Type B pancreatic cell (in vitro differentiated cells): ENCODE measurements around the gene PPT2. TPM values are rescaled to one million over a fixed set of nuclear protein-coding genes. Genes with fewer than 3 reads are reported as not detected.
A peak's percentile ranks its signal among the peaks of the same experiment; 100 is the strongest.
"Not testable (repeated sequence)": the region's sequence is repeated elsewhere in the genome, so short reads cannot be mapped to it uniquely, and the experiment has no call there.

Experiments used
- DNase-seq: peaks from one replicate; pipeline ENCODE4 v3.0.0; 2021; ENCODE audit warnings: mixed read lengths; ENCODE audit not compliant: unreplicated experiment; ENCODE audit errors: extremely low spot score
- H3K27ac Mint-ChIP-seq: 2 replicates; pipeline ENCODE4 v1.8.0; 2021; ENCODE audit warnings: mild to moderate bottlenecking, mixed read lengths
- H3K27me3 Mint-ChIP-seq: 2 replicates; pipeline ENCODE4 v1.8.0; 2021; ENCODE audit warnings: mixed read lengths
- H3K36me3 Mint-ChIP-seq: 2 replicates; pipeline ENCODE4 v1.8.0; 2021; ENCODE audit warnings: mixed read lengths
- H3K4me1 Mint-ChIP-seq: one replicate; pipeline ENCODE4 v1.8.0; 2021; ENCODE audit warnings: mixed read lengths; ENCODE audit not compliant: unreplicated experiment
- H3K4me3 Mint-ChIP-seq: 2 replicates; pipeline ENCODE4 v1.8.0; 2021; ENCODE audit warnings: mild to moderate bottlenecking, mixed read lengths
- H3K9me3 Mint-ChIP-seq: 2 replicates; pipeline ENCODE4 v1.8.0; 2021; ENCODE audit warnings: mixed read lengths
- CTCF ChIP-seq: fragments of 200-600 bp; sonication (generic); conservative IDR thresholded peaks from 2 replicates; pipeline ENCODE4 v1.5.0; 2021; ENCODE audit warnings: antibody characterized with exemption, mild to moderate bottlenecking
- total RNA-seq: library from RNA; stranded (reverse); gene quantifications from 2 replicates; pipeline ENCODE4 v1.2.1, GENCODE V29; 2021; ENCODE audit warnings: low replicate concordance

The PPT2 gene
- total RNA-seq, 1 donor from 2014 or later, result 46.9 TPM

- DNase-seq, result no peak
- Mint-ChIP-seq H3K4me1 (peaks cover 38% of the 10 kb centered on the region), H3K4me3 (peak overlapping the region; percentile 77), H3K27ac (peak overlapping the region; percentile 89), H3K36me3 (peaks cover 16% of the 10 kb centered on the region), H3K27me3 (no peaks in the 10 kb centered on the region), H3K9me3 (no peaks in the 10 kb centered on the region)
- TF ChIP-seq CTCF, result no peak
Measured at GRCh38 chr6:32187009-32187709, 33.2 kb downstream of the PPT2 start.

GRCh38 chr6:32187725-32188380, 33.9 kb downstream of the PPT2 start:
- Mint-ChIP-seq H3K36me3 (peaks cover 16% of the 10 kb centered on the region), H3K4me3 (peak overlapping the region; percentile 96), H3K4me1 (peaks cover 38% of the 10 kb centered on the region), H3K27ac (peak overlapping the region; percentile 94)
- not testable (repeated sequence) for DNase-seq, H3K9me3 Mint-ChIP-seq, H3K27me3 Mint-ChIP-seq

GRCh38 chr6:32188381-32189068, 34.6 kb downstream of the PPT2 start:
- no peak for DNase-seq
- Mint-ChIP-seq H3K27ac (peak overlapping the region; percentile 94), H3K4me1 (peaks cover 38% of the 10 kb centered on the region), H3K27me3 (no peaks in the 10 kb centered on the region), H3K4me3 (peak overlapping the region; percentile 96), H3K9me3 (no peaks in the 10 kb centered on the region), H3K36me3 (peaks cover 16% of the 10 kb centered on the region)
- no peak for TF ChIP-seq CTCF

- DNase-seq, result no peak
- H3K27ac Mint-ChIP-seq, result peak overlapping the region; percentile 94
- H3K4me3 Mint-ChIP-seq, result peak overlapping the region; percentile 96
- H3K36me3 Mint-ChIP-seq, result peaks cover 16% of the 10 kb centered on the region
- H3K9me3 Mint-ChIP-seq, result no peaks in the 10 kb centered on the region
- H3K27me3 Mint-ChIP-seq, result no peaks in the 10 kb centered on the region
- peaks cover 45% of the 10 kb centered on the region for H3K4me1 Mint-ChIP-seq
- TF ChIP-seq CTCF, result no peak
Measured at GRCh38 chr6:32189069-32189741, 35.3 kb downstream of the PPT2 start.

- Mint-ChIP-seq H3K9me3 (no peaks in the 10 kb centered on the region), H3K27me3 (no peaks in the 10 kb centered on the region), H3K4me3 (peak overlapping the region; percentile 96), H3K36me3 (peaks cover 16% of the 10 kb centered on the region), H3K4me1 (peaks cover 49% of the 10 kb centered on the region), H3K27ac (peak overlapping the region; percentile 94)
- TF ChIP-seq CTCF, result no peak
- DNase-seq, result peak; percentile 67
Measured at GRCh38 chr6:32189742-32190053, 35.8 kb downstream of the PPT2 start.
